ENCODE measurements around the gene RTKN. TPM values are rescaled to one million over a fixed set of nuclear protein-coding genes. Genes with fewer than 3 reads are reported as not detected.

The RTKN gene
- total and polyA plus RNA-seq, 2 of the 13 experiments (the other 11 are each of a cell fraction or from before 2014, with no cell fraction given), result 159 to 166 TPM

DNA sequence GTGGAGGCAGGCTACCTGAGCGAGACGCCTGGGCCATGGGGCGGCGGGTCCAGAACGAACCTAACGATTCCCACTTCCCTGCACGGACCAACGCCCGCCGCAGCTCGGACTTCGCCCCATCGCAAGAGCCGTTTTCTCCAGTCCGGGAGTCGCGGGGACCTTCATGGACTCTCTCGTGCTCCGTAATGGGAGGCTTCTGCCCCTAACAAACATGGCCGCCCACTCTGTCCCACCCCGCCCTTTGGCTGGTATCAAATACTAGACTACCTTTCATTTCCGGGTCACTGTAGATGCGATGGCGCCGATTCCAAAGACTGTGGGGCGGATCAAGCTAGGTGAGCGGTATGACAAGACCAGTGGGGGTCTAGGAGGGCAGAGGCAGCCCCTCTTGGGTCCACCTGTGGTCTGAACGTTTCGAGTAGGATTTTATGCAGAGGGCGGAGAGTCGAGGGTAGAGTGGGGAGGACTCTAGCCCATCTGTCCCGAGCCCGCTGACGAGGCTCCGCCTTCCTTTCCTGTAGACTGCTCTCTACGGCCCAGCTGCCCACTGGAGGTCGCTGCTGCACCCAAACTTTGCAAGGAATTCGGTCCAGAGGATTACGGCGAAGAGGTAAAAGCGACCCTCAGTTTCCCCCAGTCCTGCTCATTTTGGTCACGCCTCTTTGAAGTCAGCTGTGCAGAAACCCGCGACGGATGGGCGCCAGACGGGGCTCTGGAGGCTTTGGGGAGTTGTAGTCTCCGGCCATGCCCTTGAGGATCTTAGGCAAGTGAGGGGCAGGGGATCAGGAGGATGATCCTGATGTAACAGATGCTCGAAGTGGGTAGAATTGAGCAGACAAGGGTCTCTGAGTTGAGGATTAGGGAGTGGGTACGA is 41.3 kb upstream of the RTKN start, which contains the start of the genes CCDC142 and TTC31 (continued):
- TF ChIP-seq, protein P1, sequence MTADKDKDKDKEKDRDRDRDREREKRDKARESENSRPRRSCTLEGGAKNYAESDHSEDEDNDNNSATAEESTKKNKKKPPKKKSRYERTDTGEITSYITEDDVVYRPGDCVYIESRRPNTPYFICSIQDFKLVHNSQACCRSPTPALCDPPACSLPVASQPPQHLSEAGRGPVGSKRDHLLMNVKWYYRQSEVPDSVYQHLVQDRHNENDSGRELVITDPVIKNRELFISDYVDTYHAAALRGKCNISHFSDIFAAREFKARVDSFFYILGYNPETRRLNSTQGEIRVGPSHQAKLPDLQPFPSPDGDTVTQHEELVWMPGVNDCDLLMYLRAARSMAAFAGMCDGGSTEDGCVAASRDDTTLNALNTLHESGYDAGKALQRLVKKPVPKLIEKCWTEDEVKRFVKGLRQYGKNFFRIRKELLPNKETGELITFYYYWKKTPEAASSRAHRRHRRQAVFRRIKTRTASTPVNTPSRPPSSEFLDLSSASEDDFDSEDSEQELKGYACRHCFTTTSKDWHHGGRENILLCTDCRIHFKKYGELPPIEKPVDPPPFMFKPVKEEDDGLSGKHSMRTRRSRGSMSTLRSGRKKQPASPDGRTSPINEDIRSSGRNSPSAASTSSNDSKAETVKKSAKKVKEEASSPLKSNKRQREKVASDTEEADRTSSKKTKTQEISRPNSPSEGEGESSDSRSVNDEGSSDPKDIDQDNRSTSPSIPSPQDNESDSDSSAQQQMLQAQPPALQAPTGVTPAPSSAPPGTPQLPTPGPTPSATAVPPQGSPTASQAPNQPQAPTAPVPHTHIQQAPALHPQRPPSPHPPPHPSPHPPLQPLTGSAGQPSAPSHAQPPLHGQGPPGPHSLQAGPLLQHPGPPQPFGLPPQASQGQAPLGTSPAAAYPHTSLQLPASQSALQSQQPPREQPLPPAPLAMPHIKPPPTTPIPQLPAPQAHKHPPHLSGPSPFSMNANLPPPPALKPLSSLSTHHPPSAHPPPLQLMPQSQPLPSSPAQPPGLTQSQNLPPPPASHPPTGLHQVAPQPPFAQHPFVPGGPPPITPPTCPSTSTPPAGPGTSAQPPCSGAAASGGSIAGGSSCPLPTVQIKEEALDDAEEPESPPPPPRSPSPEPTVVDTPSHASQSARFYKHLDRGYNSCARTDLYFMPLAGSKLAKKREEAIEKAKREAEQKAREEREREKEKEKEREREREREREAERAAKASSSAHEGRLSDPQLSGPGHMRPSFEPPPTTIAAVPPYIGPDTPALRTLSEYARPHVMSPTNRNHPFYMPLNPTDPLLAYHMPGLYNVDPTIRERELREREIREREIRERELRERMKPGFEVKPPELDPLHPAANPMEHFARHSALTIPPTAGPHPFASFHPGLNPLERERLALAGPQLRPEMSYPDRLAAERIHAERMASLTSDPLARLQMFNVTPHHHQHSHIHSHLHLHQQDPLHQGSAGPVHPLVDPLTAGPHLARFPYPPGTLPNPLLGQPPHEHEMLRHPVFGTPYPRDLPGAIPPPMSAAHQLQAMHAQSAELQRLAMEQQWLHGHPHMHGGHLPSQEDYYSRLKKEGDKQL (CRISPR knock-in tag; IDR thresholded peaks at IDR 0.05; ENCODE audit: low read depth), result no peak; the same call in 1 of the 2 replicates
- TF ChIP-seq KDM3A (CRISPR knock-in tag; IDR thresholded peaks at IDR 0.05; ENCODE audit: low read depth), result peak; percentile 72
- no peak for TF ChIP-seq NAIF1 (CRISPR knock-in tag; IDR thresholded peaks at IDR 0.05; ENCODE audit: borderline replicate concordance)
- no peak for TF ChIP-seq PTBP1 (IDR thresholded peaks at IDR 0.05; ENCODE audit: low read depth, low read length, poor library complexity, severe bottlenecking)
- TF ChIP-seq ERF (CRISPR knock-in tag; IDR thresholded peaks at IDR 0.05), result peak; percentile 77
- TF ChIP-seq SRSF1 (optimal IDR thresholded peaks at IDR 0.05; ENCODE audit: low read depth, low read length), result peak; percentile 74
- TF ChIP-seq HOXD1 (CRISPR knock-in tag; IDR thresholded peaks at IDR 0.05), result peak; percentile 50; the same call in 1 of the 2 replicates
- TF ChIP-seq ZNF383 (CRISPR knock-in tag; IDR thresholded peaks at IDR 0.05; ENCODE audit: borderline replicate concordance), result peak; percentile 84; the same call in 1 of the 2 replicates
- TF ChIP-seq, protein P2, sequence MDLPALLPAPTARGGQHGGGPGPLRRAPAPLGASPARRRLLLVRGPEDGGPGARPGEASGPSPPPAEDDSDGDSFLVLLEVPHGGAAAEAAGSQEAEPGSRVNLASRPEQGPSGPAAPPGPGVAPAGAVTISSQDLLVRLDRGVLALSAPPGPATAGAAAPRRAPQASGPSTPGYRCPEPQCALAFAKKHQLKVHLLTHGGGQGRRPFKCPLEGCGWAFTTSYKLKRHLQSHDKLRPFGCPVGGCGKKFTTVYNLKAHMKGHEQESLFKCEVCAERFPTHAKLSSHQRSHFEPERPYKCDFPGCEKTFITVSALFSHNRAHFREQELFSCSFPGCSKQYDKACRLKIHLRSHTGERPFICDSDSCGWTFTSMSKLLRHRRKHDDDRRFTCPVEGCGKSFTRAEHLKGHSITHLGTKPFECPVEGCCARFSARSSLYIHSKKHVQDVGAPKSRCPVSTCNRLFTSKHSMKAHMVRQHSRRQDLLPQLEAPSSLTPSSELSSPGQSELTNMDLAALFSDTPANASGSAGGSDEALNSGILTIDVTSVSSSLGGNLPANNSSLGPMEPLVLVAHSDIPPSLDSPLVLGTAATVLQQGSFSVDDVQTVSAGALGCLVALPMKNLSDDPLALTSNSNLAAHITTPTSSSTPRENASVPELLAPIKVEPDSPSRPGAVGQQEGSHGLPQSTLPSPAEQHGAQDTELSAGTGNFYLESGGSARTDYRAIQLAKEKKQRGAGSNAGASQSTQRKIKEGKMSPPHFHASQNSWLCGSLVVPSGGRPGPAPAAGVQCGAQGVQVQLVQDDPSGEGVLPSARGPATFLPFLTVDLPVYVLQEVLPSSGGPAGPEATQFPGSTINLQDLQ (CRISPR knock-in tag; IDR thresholded peaks at IDR 0.05), result peak; percentile 46
- TF ChIP-seq, protein P3, sequence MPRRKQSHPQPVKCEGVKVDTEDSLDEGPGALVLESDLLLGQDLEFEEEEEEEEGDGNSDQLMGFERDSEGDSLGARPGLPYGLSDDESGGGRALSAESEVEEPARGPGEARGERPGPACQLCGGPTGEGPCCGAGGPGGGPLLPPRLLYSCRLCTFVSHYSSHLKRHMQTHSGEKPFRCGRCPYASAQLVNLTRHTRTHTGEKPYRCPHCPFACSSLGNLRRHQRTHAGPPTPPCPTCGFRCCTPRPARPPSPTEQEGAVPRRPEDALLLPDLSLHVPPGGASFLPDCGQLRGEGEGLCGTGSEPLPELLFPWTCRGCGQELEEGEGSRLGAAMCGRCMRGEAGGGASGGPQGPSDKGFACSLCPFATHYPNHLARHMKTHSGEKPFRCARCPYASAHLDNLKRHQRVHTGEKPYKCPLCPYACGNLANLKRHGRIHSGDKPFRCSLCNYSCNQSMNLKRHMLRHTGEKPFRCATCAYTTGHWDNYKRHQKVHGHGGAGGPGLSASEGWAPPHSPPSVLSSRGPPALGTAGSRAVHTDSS (CRISPR knock-in tag; conservative IDR thresholded peaks at IDR 0.05), result no peak
- TF ChIP-seq ZNF747 (CRISPR knock-in tag; IDR thresholded peaks at IDR 0.05; ENCODE audit: borderline replicate concordance), result no peak; the same call in 1 of the 2 replicates
- TF ChIP-seq ARID2 (CRISPR knock-in tag; IDR thresholded peaks at IDR 0.05; ENCODE audit: borderline replicate concordance), result peak; percentile 90
- no peak for TF ChIP-seq POLR2AphosphoS2 (IDR thresholded peaks at IDR 0.05; ENCODE audit: low read depth, low read length)
- TF ChIP-seq, protein P4, sequence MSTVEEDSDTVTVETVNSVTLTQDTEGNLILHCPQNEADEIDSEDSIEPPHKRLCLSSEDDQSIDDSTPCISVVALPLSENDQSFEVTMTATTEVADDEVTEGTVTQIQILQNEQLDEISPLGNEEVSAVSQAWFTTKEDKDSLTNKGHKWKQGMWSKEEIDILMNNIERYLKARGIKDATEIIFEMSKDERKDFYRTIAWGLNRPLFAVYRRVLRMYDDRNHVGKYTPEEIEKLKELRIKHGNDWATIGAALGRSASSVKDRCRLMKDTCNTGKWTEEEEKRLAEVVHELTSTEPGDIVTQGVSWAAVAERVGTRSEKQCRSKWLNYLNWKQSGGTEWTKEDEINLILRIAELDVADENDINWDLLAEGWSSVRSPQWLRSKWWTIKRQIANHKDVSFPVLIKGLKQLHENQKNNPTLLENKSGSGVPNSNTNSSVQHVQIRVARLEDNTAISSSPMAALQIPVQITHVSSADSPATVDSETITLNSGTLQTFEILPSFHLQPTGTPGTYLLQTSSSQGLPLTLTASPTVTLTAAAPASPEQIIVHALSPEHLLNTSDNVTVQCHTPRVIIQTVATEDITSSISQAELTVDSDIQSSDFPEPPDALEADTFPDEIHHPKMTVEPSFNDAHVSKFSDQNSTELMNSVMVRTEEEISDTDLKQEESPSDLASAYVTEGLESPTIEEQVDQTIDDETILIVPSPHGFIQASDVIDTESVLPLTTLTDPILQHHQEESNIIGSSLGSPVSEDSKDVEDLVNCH (CRISPR knock-in tag; IDR thresholded peaks at IDR 0.05), result no peak
